SU-DHL-6 (cell line): Measurements from ENCODE around the gene RNF40.
A peak's percentile ranks its signal among the peaks of the same experiment; 100 is the strongest.

ENCODE experiments used
- H2AFZ ChIP-seq: fragments of 200-600 bp; sonication (generic); 2 replicates; pipeline ENCODE4 v1.6.1; 2014; ENCODE audit warnings: low read depth, mild to moderate bottlenecking, moderate library complexity, mixed read lengths, antibody characterized with exemption, low read length; ENCODE audit not compliant: severe bottlenecking
- H3F3A ChIP-seq: fragments of 200-600 bp; shearing (Covaris generic); 2 replicates; pipeline ENCODE4 v1.6.0; 2016; ENCODE audit warnings: antibody characterized with exemption, mild to moderate bottlenecking; ENCODE audit not compliant: insufficient read depth
- H3K27ac ChIP-seq: fragments of 200-600 bp; sonication (generic); 2 replicates; pipeline ENCODE4 v1.5.1; 2016; ENCODE audit warnings: low read depth, mild to moderate bottlenecking, low read length, moderate library complexity, mixed read lengths
- H3K27me3 ChIP-seq: fragments of 200-600 bp; sonication (generic), shearing (Covaris generic); 2 replicates; pipeline ENCODE4 v1.6.0; 2014; ENCODE audit warnings: mild to moderate bottlenecking, low read length
- H3K36me3 ChIP-seq: fragments of 200-600 bp; sonication (generic); 2 replicates; pipeline ENCODE4 v1.6.1; 2014; ENCODE audit warnings: mild to moderate bottlenecking, low read length, mixed read lengths
- H3K4me2 ChIP-seq: fragments of 300-600, 200-600 bp; shearing (Covaris generic), sonication (generic); 2 replicates; pipeline ENCODE4 v1.6.0; 2014; ENCODE audit warnings: low read length, low read depth, mild to moderate bottlenecking; ENCODE audit not compliant: poor library complexity, severe bottlenecking
- H3K4me3 ChIP-seq: fragments of 200-600 bp; sonication (generic); 2 replicates; pipeline ENCODE4 v1.5.1; 2014; ENCODE audit warnings: antibody characterized with exemption, low read length, mild to moderate bottlenecking, mixed read lengths; ENCODE audit not compliant: insufficient read depth, poor library complexity, severe bottlenecking
- H3K79me2 ChIP-seq: fragments of 200-600 bp; sonication (generic); 2 replicates; pipeline ENCODE4 v1.6.1; 2014; ENCODE audit warnings: mild to moderate bottlenecking, low read length, moderate library complexity; ENCODE audit not compliant: insufficient read depth
- H3K9ac ChIP-seq: fragments of 200-600 bp; sonication (generic); 2 replicates; pipeline ENCODE4 v1.7.0; 2014; ENCODE audit warnings: mild to moderate bottlenecking, low read length
- H3K9me2 ChIP-seq: fragments of 200-600 bp; sonication (generic); replicated peaks from 2 replicates; pipeline ENCODE4 v1.6.1; 2014; ENCODE audit warnings: low read length; ENCODE audit not compliant: insufficient read depth
- H3K9me3 ChIP-seq: fragments of 200-600 bp; sonication (generic); 2 replicates; pipeline ENCODE4 v1.6.1; 2014; ENCODE audit warnings: low read length, mixed read lengths; ENCODE audit not compliant: insufficient read depth
- H4K20me1 ChIP-seq: fragments of 200-600 bp; sonication (generic); 2 replicates; pipeline ENCODE4 v1.6.1; 2014; ENCODE audit warnings: low read depth, mild to moderate bottlenecking, antibody characterized with exemption, low read length, moderate library complexity, mixed read lengths
- EZH2phosphoT487 ChIP-seq: fragments of 200-600 bp; sonication (generic), shearing (Covaris generic); conservative IDR thresholded peaks from 2 replicates; pipeline ENCODE4 v1.6.1; 2018; ENCODE audit warnings: mild to moderate bottlenecking, antibody characterized with exemption, low read length, moderate library complexity, mixed read lengths
- TF ChIP-seq, protein P1 (sequence below): fragments of 200-600 bp; sonication (generic); IDR thresholded peaks from one replicate; pipeline ENCODE4 v1.5.1; 2017; ENCODE audit warnings: antibody characterized with exemption, mild to moderate bottlenecking, low read length, moderate library complexity; ENCODE audit not compliant: insufficient read depth, poor library complexity, severe bottlenecking

The RNF40 gene

DNA sequence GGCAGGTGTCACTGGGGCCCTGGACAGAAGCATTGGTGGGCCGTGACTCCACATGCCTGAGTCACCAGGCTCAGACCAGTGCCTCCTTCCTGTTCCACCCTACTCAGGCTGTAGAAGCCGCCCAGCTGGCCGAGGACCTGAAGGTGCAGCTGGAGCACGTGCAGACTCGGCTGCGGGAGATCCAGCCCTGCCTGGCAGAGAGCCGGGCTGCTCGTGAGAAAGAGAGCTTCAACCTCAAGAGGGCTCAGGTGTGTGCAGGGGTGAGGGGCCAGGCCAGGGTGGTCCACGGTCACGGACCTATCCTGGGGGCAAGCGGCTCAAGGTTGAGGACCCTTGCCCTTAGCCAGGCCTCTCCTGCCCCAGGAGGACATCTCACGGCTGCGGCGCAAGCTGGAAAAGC is 9.6 kb downstream of the RNF40 start:
- Histone ChIP-seq H3K9ac (no peak overlapping the region), H3K27me3 (no peaks in the 10 kb centered on the region), H4K20me1 (no peaks in the 10 kb centered on the region), H3K4me3 (no peak overlapping the region), H3K4me2 (no peak overlapping the region), H2AFZ (no peak overlapping the region), H3F3A (no peaks in the 10 kb centered on the region), H3K27ac (no peak overlapping the region), H3K9me2 (no peaks in the 10 kb centered on the region), H3K36me3 (no peaks in the 10 kb centered on the region), H3K79me2 (no peaks in the 10 kb centered on the region), H3K9me3 (no peaks in the 10 kb centered on the region)
- TF ChIP-seq, protein P1, sequence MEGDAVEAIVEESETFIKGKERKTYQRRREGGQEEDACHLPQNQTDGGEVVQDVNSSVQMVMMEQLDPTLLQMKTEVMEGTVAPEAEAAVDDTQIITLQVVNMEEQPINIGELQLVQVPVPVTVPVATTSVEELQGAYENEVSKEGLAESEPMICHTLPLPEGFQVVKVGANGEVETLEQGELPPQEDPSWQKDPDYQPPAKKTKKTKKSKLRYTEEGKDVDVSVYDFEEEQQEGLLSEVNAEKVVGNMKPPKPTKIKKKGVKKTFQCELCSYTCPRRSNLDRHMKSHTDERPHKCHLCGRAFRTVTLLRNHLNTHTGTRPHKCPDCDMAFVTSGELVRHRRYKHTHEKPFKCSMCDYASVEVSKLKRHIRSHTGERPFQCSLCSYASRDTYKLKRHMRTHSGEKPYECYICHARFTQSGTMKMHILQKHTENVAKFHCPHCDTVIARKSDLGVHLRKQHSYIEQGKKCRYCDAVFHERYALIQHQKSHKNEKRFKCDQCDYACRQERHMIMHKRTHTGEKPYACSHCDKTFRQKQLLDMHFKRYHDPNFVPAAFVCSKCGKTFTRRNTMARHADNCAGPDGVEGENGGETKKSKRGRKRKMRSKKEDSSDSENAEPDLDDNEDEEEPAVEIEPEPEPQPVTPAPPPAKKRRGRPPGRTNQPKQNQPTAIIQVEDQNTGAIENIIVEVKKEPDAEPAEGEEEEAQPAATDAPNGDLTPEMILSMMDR, result no peak
- TF ChIP-seq EZH2phosphoT487, result no peak

DNA sequence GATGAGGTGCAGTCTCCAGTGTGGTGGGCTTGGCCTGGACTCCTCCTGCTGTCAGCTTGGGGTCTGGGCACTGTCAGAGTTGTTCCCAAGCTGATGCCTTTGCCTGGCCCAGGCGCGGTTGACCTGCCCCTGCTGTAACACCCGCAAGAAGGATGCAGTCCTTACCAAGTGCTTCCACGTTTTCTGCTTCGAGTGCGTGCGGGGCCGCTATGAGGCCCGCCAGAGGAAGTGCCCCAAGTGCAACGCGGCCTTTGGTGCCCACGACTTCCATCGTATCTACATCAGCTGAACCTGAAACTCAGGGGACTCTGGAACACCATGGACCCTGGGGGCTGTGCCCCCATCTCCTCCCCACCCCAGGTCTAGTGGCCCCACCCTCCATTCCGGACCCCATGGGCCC is 11.7 kb downstream of the RNF40 start:
- no peak overlapping the region for H3K4me2 ChIP-seq
- H4K20me1 ChIP-seq, result no peaks in the 10 kb centered on the region
- no peaks in the 10 kb centered on the region for H3K9me2 ChIP-seq
- H3K9me3 ChIP-seq, result no peaks in the 10 kb centered on the region
- H2AFZ ChIP-seq, result no peak overlapping the region
- no peaks in the 10 kb centered on the region for H3K27me3 ChIP-seq
- H3K27ac ChIP-seq, result no peak overlapping the region
- TF ChIP-seq, protein P1, result no peak
- no peak for TF ChIP-seq EZH2phosphoT487
- H3F3A ChIP-seq, result no peaks in the 10 kb centered on the region
- no peaks in the 10 kb centered on the region for H3K79me2 ChIP-seq
- H3K4me3 ChIP-seq, result no peak overlapping the region
- no peak overlapping the region for H3K9ac ChIP-seq
- no peaks in the 10 kb centered on the region for H3K36me3 ChIP-seq

DNA sequence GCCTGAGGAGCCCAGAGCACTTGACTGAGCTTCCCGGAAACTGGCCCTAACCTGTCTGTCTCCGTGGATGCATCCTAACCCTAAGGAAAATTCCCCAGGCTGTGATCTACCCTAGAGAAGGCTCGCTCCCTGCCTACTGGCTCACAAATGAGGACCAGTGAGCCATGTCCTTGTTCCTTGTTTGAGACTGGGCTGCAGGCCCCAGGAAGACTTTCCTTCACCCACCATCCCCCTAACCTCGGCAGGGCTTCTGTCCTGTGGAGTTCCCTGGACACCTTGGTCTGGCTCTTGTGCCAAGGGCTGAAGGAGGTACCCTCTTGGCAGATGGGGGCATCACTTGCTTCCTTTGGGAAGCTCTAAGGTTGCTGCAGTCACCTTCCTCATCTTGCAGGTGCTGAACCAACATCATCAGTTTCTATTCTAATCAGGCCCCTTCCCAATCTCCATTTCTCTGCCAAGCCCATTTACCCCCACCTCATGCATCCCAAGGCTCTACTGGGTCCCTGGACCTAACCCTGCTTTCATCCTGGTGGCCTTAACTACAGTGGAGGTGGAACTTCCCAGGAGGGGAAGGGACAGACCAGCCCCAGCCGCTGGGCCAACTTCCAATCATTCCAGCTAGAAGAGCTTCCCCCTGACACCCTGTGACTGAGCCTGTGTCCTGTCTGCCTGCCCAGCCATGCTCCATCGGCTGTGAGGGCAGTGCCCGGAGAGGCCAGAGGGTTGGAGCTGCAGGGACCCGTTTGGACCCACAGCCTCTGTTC is 12.4 kb downstream of the RNF40 start:
- no peaks in the 10 kb centered on the region for H3K36me3 ChIP-seq
- no peak for TF ChIP-seq EZH2phosphoT487
- TF ChIP-seq, protein P1, result no peak
- H3K4me3 ChIP-seq, result peak overlapping the region; percentile 69
- no peaks in the 10 kb centered on the region for H3K9me2 ChIP-seq
- H3F3A ChIP-seq, result no peaks in the 10 kb centered on the region
- H3K27me3 ChIP-seq, result no peaks in the 10 kb centered on the region
- H3K79me2 ChIP-seq, result no peaks in the 10 kb centered on the region
- H2AFZ ChIP-seq, result peak overlapping the region; percentile 63
- H3K9ac ChIP-seq, result peak overlapping the region; percentile 79
- no peaks in the 10 kb centered on the region for H4K20me1 ChIP-seq
- H3K9me3 ChIP-seq, result no peaks in the 10 kb centered on the region
- peak overlapping the region; percentile 49; the same call in 1 of the 2 replicates for H3K27ac ChIP-seq
- peak overlapping the region; percentile 57 for H3K4me2 ChIP-seq
